ENCODE data around the gene LARP6.

GRCh38 chr15:70879401-70879800 lies 25.4 kb upstream of the LARP6 start:
- TF ChIP-seq CTCF (conservative IDR thresholded peaks at IDR 0.05; ENCODE audit: low read length) (no peak), EZH2phosphoT487 (IDR thresholded peaks at IDR 0.05; ENCODE audit: borderline replicate concordance) (no peak)

All from Loucy (cell line).